ENCODE measurements around the gene ELF2. TPM values are rescaled to one million over a fixed set of nuclear protein-coding genes. Genes with fewer than 3 reads are reported as not detected.
"Not testable (repeated sequence)": the region's sequence is repeated elsewhere in the genome, so short reads cannot be mapped to it uniquely, and the experiment has no call there.

Gene ELF2
- total RNA-seq, 1 experiment from 2014 or later, result 21.9 TPM

DNA sequence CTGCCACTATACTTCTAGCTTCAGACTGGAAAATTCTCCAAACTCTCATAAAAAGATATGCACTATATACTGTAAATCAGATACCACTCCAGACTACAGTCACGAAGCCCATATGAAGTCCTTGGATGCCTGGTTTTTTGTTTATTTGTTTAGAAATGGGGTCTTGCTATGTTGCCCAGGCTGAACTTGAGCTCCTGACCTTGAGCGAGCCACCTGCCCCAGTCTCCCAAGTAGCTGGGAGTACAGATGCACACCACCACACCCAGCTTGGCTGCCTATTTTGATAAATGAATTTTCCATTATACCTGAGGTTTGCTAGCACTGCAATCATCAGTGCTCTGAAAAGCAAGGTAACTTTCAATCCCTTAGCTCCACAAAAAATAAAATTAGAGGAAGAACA is 53.1 kb downstream of the ELF2 start:
- DNase-seq (ENCODE audit: low read depth, low spot score), result no peak
- ChIA-PET CTCF (no interaction called here), POLR2A (no interaction called here)
- TF ChIP-seq TCF7L2 (IDR thresholded peaks at IDR 0.05; ENCODE audit: low read depth, low read length), result no peak
- TF ChIP-seq REST (IDR thresholded peaks at IDR 0.05; ENCODE audit: insufficient read depth in 1 of 2, low read depth in 2 of 2, low read length in 1 of 2), result no peak
- no peak for TF ChIP-seq POLR2AphosphoS5 (IDR thresholded peaks at IDR 0.05; ENCODE audit: low read depth, low read length)
- TF ChIP-seq CTCF (IDR thresholded peaks at IDR 0.05), result no peak
- no peak for TF ChIP-seq SIN3A (IDR thresholded peaks at IDR 0.05; ENCODE audit: borderline replicate concordance, insufficient read depth, low read depth, low read length)
- in situ Hi-C loops (cut with HindIII; ENCODE audit: low pct_unique_long_range_greater_than_20kb, low sequenced_read_pairs) (no loop called here), intact Hi-C loops (cut with micrococcal nuclease; ENCODE audit: unreplicated experiment) (no loop called here)
- ATAC-seq, result no peak
- Histone ChIP-seq H3K4me3 (ENCODE audit: low read depth in 2 of 2, low read length in 2 of 2) (no peak overlapping the region), H3K27ac (ENCODE audit: low read length) (no peak overlapping the region), H3K27me3 (ENCODE audit: control insufficient read depth, insufficient read depth, low read length) (no peaks in the 10 kb centered on the region), H3K9me3 (ENCODE audit: control insufficient read depth, insufficient read depth, low read depth, low read length) (no peaks in the 10 kb centered on the region), H3K36me3 (ENCODE audit: control insufficient read depth, insufficient read depth, low read length) (no peaks in the 10 kb centered on the region; the same call in 1 of the 2 replicates), H3K4me1 (ENCODE audit: control insufficient read depth, insufficient read depth, low read length) (no peaks in the 10 kb centered on the region)
- BruUV-seq (replicated peaks), result no TSS peak

DNA sequence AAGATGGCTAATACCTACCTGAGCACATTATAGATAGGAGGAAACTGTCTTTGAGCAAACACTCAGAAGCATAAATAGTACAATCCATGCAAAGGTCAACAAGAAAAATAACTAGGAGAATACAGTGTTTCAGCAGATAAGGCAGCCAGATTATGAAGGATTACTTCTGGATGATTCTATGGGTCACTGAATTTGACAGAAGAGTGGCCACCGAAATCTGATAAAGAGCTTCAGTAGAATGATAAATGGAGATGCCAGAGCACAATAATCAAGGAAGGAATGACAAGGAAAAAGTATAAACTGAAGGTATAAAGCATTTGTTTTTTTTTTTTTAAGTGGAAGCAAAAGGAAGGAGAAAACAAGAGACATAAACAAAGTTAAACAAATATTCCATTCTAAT is 58.7 kb downstream of the ELF2 start:
- Histone ChIP-seq H3K4me3 (ENCODE audit: low read depth in 2 of 2, low read length in 2 of 2) (no peak overlapping the region), H3K4me1 (ENCODE audit: control insufficient read depth, insufficient read depth, low read length) (no peaks in the 10 kb centered on the region), H3K27ac (ENCODE audit: low read length) (no peak overlapping the region), H3K9me3 (ENCODE audit: control insufficient read depth, insufficient read depth, low read depth, low read length) (no peaks in the 10 kb centered on the region), H3K27me3 (ENCODE audit: control insufficient read depth, insufficient read depth, low read length) (no peaks in the 10 kb centered on the region), H3K36me3 (ENCODE audit: control insufficient read depth, insufficient read depth, low read length) (no peaks in the 10 kb centered on the region)
- ChIA-PET CTCF (no interaction called here), POLR2A (interaction anchor here (0.6 kb wide), 1 partner anchor 60 kb away, joined by 4 read pairs; no protein-coding TSS in a partner anchor)
- intact Hi-C loops (cut with micrococcal nuclease; ENCODE audit: unreplicated experiment) (no loop called here), in situ Hi-C loops (cut with HindIII; ENCODE audit: low pct_unique_long_range_greater_than_20kb, low sequenced_read_pairs) (no loop called here)
- DNase-seq (ENCODE audit: low read depth, low spot score), result no peak
- ATAC-seq, result no peak
- no TSS peak for BruUV-seq (replicated peaks)
- TF ChIP-seq TCF7L2 (IDR thresholded peaks at IDR 0.05; ENCODE audit: low read depth, low read length) (no peak), CTCF (IDR thresholded peaks at IDR 0.05) (no peak)

DNA sequence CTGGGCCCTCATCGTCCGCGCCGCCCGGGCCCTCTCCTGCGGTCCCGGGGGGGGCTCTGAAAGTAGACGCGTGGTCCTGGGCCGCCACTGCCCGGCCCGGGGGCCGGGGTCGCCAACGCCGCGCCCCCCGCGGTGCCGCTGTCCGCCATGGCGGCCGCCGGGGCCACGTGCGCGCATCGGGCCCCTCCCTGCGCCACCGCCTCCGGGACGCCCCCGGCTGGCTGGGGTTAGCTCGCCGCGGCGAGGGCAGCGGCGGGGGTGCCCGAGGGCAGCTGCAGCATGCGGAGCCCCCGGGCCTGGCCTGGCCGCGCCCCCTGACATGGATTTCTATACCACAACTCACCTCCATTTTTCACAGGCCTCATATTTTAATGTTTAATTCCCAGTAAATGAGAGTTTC is 61.8 kb downstream of the ELF2 start:
- no peaks in the 10 kb centered on the region for H3K9me3 ChIP-seq (ENCODE audit: control insufficient read depth, insufficient read depth, low read depth, low read length)
- H3K4me3 ChIP-seq (ENCODE audit: low read depth in 2 of 2, low read length in 2 of 2), result no peak overlapping the region
- in situ Hi-C loops (cut with HindIII; ENCODE audit: low pct_unique_long_range_greater_than_20kb, low sequenced_read_pairs) (no loop called here), intact Hi-C loops (cut with micrococcal nuclease; ENCODE audit: unreplicated experiment) (no loop called here)
- H3K27ac ChIP-seq (ENCODE audit: low read length), result no peak overlapping the region
- CTCF ChIA-PET, result no interaction called here
- no peaks in the 10 kb centered on the region for H3K27me3 ChIP-seq (ENCODE audit: control insufficient read depth, insufficient read depth, low read length)
- DNase-seq (ENCODE audit: low read depth, low spot score) (no peak), ATAC-seq (no peak)
- POLR2A ChIA-PET, result no interaction called here
- no peaks in the 10 kb centered on the region for H3K4me1 ChIP-seq (ENCODE audit: control insufficient read depth, insufficient read depth, low read length)
- H3K36me3 ChIP-seq (ENCODE audit: control insufficient read depth, insufficient read depth, low read length), result no peaks in the 10 kb centered on the region; the same call in 1 of the 2 replicates
- no TSS peak for BruUV-seq (replicated peaks)
- TF ChIP-seq SIN3A (IDR thresholded peaks at IDR 0.05; ENCODE audit: borderline replicate concordance, insufficient read depth, low read depth, low read length) (no peak), POLR2AphosphoS5 (IDR thresholded peaks at IDR 0.05; ENCODE audit: low read depth, low read length) (no peak), TCF7L2 (IDR thresholded peaks at IDR 0.05; ENCODE audit: low read depth, low read length) (no peak)

GRCh38 chr4:139114795-139115194 is 62.2 kb downstream of the ELF2 start:
- POLR2A ChIA-PET; BruUV-seq (replicated peaks); DNase-seq (ENCODE audit: low read depth, low spot score); in situ Hi-C loops (cut with HindIII; ENCODE audit: low pct_unique_long_range_greater_than_20kb, low sequenced_read_pairs); intact Hi-C loops (cut with micrococcal nuclease; ENCODE audit: unreplicated experiment); H3K9me3 ChIP-seq (ENCODE audit: control insufficient read depth, insufficient read depth, low read depth, low read length); H3K4me1 ChIP-seq (ENCODE audit: control insufficient read depth, insufficient read depth, low read length); H3K4me3 ChIP-seq (ENCODE audit: low read depth in 2 of 2, low read length in 2 of 2); H3K27ac ChIP-seq (ENCODE audit: low read length); H3K36me3 ChIP-seq (ENCODE audit: control insufficient read depth, insufficient read depth, low read length); ATAC-seq; H3K27me3 ChIP-seq (ENCODE audit: control insufficient read depth, insufficient read depth, low read length): not testable (repeated sequence)
- CTCF ChIA-PET, result interaction anchor here (0.6 kb wide), 1 partner anchor 199 kb away, joined by 4 read pairs; no protein-coding TSS in a partner anchor

Data from Panc1 (cell line).